Measurements from ENCODE around the gene CCDC185.

CCDC185 gene

DNA sequence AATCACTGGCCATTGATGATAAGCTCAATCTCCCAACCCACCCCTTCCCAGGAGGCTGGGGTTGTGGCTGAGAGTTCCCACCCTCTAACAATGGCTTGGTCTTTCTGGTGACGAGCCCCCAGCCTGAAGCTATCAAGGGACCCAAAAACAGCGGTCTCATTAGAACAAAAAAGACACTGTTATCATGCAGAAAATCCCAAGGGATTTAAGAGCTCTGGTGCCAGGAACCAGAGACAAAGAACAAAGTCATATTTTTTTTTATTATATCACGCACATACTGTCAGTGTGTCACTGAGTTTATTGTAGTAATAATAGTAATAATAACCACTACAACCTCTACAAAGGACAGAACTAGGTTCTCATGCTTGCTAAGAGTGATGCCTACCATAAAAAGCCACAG lies 43.9 kb downstream of the CCDC185 start:
- DNase-seq = no peak

DNA sequence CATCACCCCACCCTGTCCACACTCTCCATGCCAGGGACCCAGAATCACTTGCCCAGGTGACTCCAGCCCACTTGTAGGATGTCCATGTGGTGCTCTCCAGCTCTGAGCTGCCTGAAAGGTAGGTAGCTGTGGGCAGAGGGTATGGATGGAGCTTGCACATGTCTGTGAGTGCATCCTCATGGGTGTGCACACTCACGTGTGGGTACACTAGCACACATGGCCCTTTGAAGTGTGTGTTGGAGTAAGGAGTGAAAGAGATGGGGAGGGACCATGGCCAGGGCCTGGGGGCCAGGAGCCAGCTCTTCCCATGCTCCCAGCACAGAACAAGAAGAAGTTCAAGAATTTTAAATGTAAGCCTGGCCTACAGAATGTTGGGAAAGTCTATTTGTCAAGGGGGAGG lies 50.2 kb downstream of the CCDC185 start:
- DNase-seq = no peak

DNA sequence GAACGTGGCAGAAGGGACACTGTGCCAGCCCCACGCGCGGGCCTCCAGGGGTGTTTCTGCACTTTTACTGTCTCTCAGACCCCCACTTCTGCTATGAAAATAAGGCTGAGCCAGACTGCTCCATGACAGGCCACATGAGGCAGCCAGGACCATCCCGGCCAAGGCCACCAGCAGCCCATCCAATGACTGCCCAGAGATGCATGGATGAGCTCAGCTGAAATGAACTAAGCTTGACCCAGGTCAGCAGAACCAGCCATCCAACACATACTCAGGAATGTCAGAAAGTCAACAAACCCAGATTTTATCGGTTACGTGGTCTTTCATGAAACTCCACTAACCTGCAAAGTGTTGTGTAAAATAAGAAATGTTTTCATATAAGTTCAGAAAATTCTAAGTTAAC lies 51.2 kb downstream of the CCDC185 start:
- no peak for DNase-seq

Data from cerebellar nuclear complex (tissue), 1 donor.